K562 (cell line): ENCODE measurements around the gene PSMA7. TPM values are rescaled to one million over a fixed set of nuclear protein-coding genes. Genes with fewer than 3 reads are reported as not detected.

Experiments used
- CC2D1A ChIP-seq: fragments of 450-650 bp; IDR thresholded peaks from 2 replicates; pipeline ENCODE4 v1.6.1; 2017; ENCODE audit warnings: mild to moderate bottlenecking
- CEBPB ChIP-seq: fragments of 450-650 bp; IDR thresholded peaks from 2 replicates; pipeline ENCODE4 v1.6.1; 2016; ENCODE audit warnings: missing genetic modification characterization, missing compliant biosample characterization
- CHD4 ChIP-seq: fragments of 200-600 bp; sonication (generic); IDR thresholded peaks from 3 replicates; pipeline ENCODE4 v1.6.1; 2012; ENCODE audit warnings: low read depth, mild to moderate bottlenecking, mixed read lengths, low read length, inconsistent platforms; ENCODE audit not compliant: insufficient read depth, insufficient replicate concordance, poor library complexity, severe bottlenecking
- DPF2 ChIP-seq: fragments of 450-650 bp; IDR thresholded peaks from 2 replicates; pipeline ENCODE4 v1.6.1; 2016
- FOXA3 ChIP-seq, 2 experiments: fragments of 450-650 bp in 1 of 2; sonication (generic) in 1 of 2; formaldehyde crosslinking; IDR thresholded peaks in 1 of 2; conservative IDR thresholded peaks in 1 of 2; 2 replicates each; pipeline versions ENCODE4 v1.4.0 to v1.8.0; 2020 to 2022; ENCODE audit warnings: mild to moderate bottlenecking in 2 of 2, missing genetic modification reagents in 1 of 2
- HCFC1 ChIP-seq: IDR thresholded peaks from 2 replicates; pipeline ENCODE4 v1.6.1; 2012; ENCODE audit warnings: low read depth, low read length, improper control_type of control experiment
- HDAC2 ChIP-seq: fragments of 450-650 bp; IDR thresholded peaks from 2 replicates; pipeline ENCODE4 v1.6.1; 2016; ENCODE audit warnings: mild to moderate bottlenecking
- IFI16 ChIP-seq: fragments of 250-450 bp; sonication (Bioruptor Pico); IDR thresholded peaks from 2 replicates; pipeline ENCODE4 v2.1.2; 2022; ENCODE audit warnings: mild to moderate bottlenecking, inconsistent platforms
- KAT8 ChIP-seq: fragments of 450-650 bp; IDR thresholded peaks from 2 replicates; pipeline ENCODE4 v1.6.1; 2016; ENCODE audit warnings: low read depth, mild to moderate bottlenecking
- NCOR1 ChIP-seq: fragments of 450-650 bp; IDR thresholded peaks from 2 replicates; pipeline ENCODE4 v1.6.1; 2016; ENCODE audit warnings: mild to moderate bottlenecking, moderate library complexity
- RAD21 ChIP-seq, 2 experiments: fragments of 250-450 bp in 1 of 2; fragments of 450-650 bp in 1 of 2; sonication (Bioruptor Pico) in 1 of 2; formaldehyde crosslinking in 1 of 2; IDR thresholded peaks in 1 of 2; conservative IDR thresholded peaks in 1 of 2; 2 replicates each; pipeline versions ENCODE4 v1.4.0 to v1.8.0; 2020 to 2022; ENCODE audit warnings: mild to moderate bottlenecking in 2 of 2, moderate library complexity in 1 of 2
- RREB1 ChIP-seq: fragments of 250-450 bp; sonication (Bioruptor Pico); IDR thresholded peaks from 2 replicates; pipeline ENCODE4 v1.4.0; 2020
- SIRT6 ChIP-seq: IDR thresholded peaks from one replicate; pipeline ENCODE4 v1.6.1; 2012; ENCODE audit warnings: low read depth, mild to moderate bottlenecking, control low read depth, inconsistent platforms, low read length, moderate library complexity
- SREBF2 ChIP-seq: sonication (generic); formaldehyde crosslinking; IDR thresholded peaks from 2 replicates; pipeline ENCODE4 v1.4.0; 2020; ENCODE audit warnings: mild to moderate bottlenecking, missing genetic modification reagents
- ZC3H4 ChIP-seq: sonication (generic); formaldehyde crosslinking; IDR thresholded peaks from 2 replicates; pipeline ENCODE4 v1.9.0; 2021; ENCODE audit warnings: missing genetic modification reagents, borderline replicate concordance
- ZKSCAN3 ChIP-seq: fragments of 250-450 bp; sonication (Bioruptor Pico); IDR thresholded peaks from 2 replicates; pipeline ENCODE4 v1.4.0; 2020
- ZNF436 ChIP-seq: fragments of 250-450, 450-650 bp; sonication (Bioruptor Pico); formaldehyde crosslinking; IDR thresholded peaks from 2 replicates; pipeline ENCODE4 v1.7.0; 2020; ENCODE audit warnings: mild to moderate bottlenecking
- ZNF699 ChIP-seq: fragments of 250-450 bp; sonication (Bioruptor Pico); IDR thresholded peaks from 2 replicates; pipeline ENCODE4 v1.8.0; 2021; ENCODE audit warnings: mild to moderate bottlenecking, moderate library complexity; ENCODE audit not compliant: insufficient replicate concordance
- polyA plus RNA-seq, 8 experiments: library from polyadenylated mRNA; depleted of rRNA in 4 of 8; stranded (reverse) in 5 of 8; unstranded in 3 of 8; fragments of >200 nt; fragmentation: Nextera tagmentation in 2 of 8; fragmentation: Illumina TruSeq in 1 of 8; extraction: Ambion mirVana in 2 of 8; extraction: Trizol in 1 of 8; gene quantifications; 2 replicates each; pipeline versions ENCODE4 v1.2.1 to v1.2.3, GENCODE V29; 2011 to 2014; ENCODE audit warnings: inconsistent platforms in 1 of 8, missing spikeins in 1 of 8
- total RNA-seq, 7 experiments: library from RNA; depleted of rRNA in 6 of 7; stranded (reverse); fragments of >200 nt in 6 of 7; fragmentation: Illumina TruSeq in 2 of 7; extraction: Trizol in 2 of 7; gene quantifications; 2 replicates each; pipeline versions ENCODE4 v1.2.1 to v1.2.3, GENCODE V29; 2011 to 2021; ENCODE audit warnings: low replicate concordance in 1 of 7
- TF ChIP-seq, protein P1 (sequence below): conservative IDR thresholded peaks from 2 replicates; pipeline ENCODE4 v1.6.1; 2011; ENCODE audit warnings: low read depth, mild to moderate bottlenecking, low read length; ENCODE audit not compliant: control insufficient read depth

The PSMA7 gene
- total and polyA plus RNA-seq, 9 of the 15 experiments (the other 6 are each of a cell fraction or from before 2014, with no cell fraction given), result 257 to 510 (median 393) TPM

- TF ChIP-seq RREB1 (no peak), CC2D1A (no peak), CEBPB (tag) (no peak), SIRT6 (no peak), ZNF699 (CRISPR knock-in tag) (no peak), CHD4 (no peak), ZC3H4 (CRISPR knock-in tag) (0 out of 2 replicates have a peak, but pooled peaks have one; percentile 27), NCOR1 (no peak), DPF2 (no peak), ZNF436 (no peak), KAT8 (no peak), HDAC2 (no peak), RAD21 (CRISPR knock-in tag; conservative IDR thresholded peaks at IDR 0.05 in 1 of 2, IDR thresholded peaks at IDR 0.05 in 1 of 2) (peak in 1 of 2 experiments; percentile 33; a peak in 2 of 4 replicates), SREBF2 (CRISPR knock-in tag) (no peak), ZKSCAN3 (CRISPR knock-in tag) (no peak), FOXA3 (CRISPR knock-in tag; conservative IDR thresholded peaks at IDR 0.05 in 1 of 2, IDR thresholded peaks at IDR 0.05 in 1 of 2) (0 out of 4 replicates have a peak, but pooled peaks of 1 of the 2 experiments have one; percentile 19), HCFC1 (no peak), IFI16 (CRISPR knock-in tag) (no peak)
- TF ChIP-seq, protein P1, sequence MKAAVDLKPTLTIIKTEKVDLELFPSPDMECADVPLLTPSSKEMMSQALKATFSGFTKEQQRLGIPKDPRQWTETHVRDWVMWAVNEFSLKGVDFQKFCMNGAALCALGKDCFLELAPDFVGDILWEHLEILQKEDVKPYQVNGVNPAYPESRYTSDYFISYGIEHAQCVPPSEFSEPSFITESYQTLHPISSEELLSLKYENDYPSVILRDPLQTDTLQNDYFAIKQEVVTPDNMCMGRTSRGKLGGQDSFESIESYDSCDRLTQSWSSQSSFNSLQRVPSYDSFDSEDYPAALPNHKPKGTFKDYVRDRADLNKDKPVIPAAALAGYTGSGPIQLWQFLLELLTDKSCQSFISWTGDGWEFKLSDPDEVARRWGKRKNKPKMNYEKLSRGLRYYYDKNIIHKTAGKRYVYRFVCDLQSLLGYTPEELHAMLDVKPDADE, result 0 out of 2 replicates have a peak, but pooled peaks have one; percentile 11
These were observed 1.6 kb downstream of the PSMA7 start (continued) for GRCh38 chr20:62141397-62142251.
